Stimulated activated naive B cell treated with anti-CD40 and anti-IgM and Interleukin-4, amounts not matched to agents 10 μg/mL and 1 μg/mL and 100 μg/mL, for 72 hours (primary cell): Measurements from ENCODE around the gene KPNA6.

Experiments
- ATAC-seq, 2 donors: fragments of 150-1000 bp; cut with Tn5 transposase; replicated peaks; 2 replicates each; pipeline ENCODE4 v1.10.0; 2021; ENCODE audit warnings: moderate library complexity in 1 of 2
- DNase-seq: peaks from one replicate; pipeline ENCODE4 v3.0.0; 2021
- H3K27ac Mint-ChIP-seq: one replicate; pipeline ENCODE4 v1.8.0; 2022; ENCODE audit warnings: mild to moderate bottlenecking, mixed read lengths
- H3K27me3 Mint-ChIP-seq, 2 donors: one replicate each; pipeline ENCODE4 v1.8.0; 2022; ENCODE audit warnings: mixed read lengths in 2 of 2
- H3K36me3 Mint-ChIP-seq, 2 donors: one replicate each; pipeline ENCODE4 v1.8.0; 2022; ENCODE audit warnings: mixed read lengths in 2 of 2, mild to moderate bottlenecking in 1 of 2
- H3K4me1 Mint-ChIP-seq, 2 donors: one replicate each; pipeline ENCODE4 v1.8.0; 2022; ENCODE audit warnings: mixed read lengths in 2 of 2, mild to moderate bottlenecking in 1 of 2
- H3K4me3 Mint-ChIP-seq, 2 donors: one replicate each; pipeline ENCODE4 v1.8.0; 2022; ENCODE audit warnings: mild to moderate bottlenecking in 2 of 2, mixed read lengths in 2 of 2, moderate library complexity in 1 of 2
- H3K9me3 Mint-ChIP-seq, 2 donors: one replicate each; pipeline ENCODE4 v1.8.0; 2022; ENCODE audit warnings: mixed read lengths in 2 of 2, mild to moderate bottlenecking in 1 of 2

Gene KPNA6

DNA sequence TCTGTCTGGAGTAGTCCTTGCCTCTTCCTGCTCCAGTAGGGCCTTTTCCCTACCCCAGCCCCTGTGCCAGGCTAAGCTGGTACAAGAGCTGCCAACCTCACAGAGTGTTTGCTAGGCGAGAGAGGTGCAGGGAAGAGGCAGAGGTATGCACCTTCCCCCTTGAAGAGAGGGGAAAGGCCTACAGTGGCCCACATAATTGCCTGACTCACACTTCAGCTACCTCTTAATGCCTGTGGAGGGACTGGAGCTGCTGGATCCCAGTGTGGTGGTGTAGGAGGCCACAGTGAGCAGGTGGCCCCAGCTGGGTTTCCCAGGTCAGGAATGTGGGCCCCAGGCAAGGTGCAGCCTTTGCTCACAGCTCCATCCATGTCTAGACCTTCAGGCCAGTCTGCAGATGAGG is 89.2 kb downstream of the KPNA6 start:
- DNase-seq, result no peak
- H3K4me1 Mint-ChIP-seq, result peaks cover 40 to 51% of the 10 kb centered on the region in 2 donors
- H3K27me3 Mint-ChIP-seq, result no peaks in the 10 kb centered on the region
- peaks cover 49 to 58% of the 10 kb centered on the region in 2 donors for H3K36me3 Mint-ChIP-seq
- no peak for ATAC-seq
- H3K9me3 Mint-ChIP-seq, result no peaks in the 10 kb centered on the region
- H3K27ac Mint-ChIP-seq, result no peak overlapping the region
- H3K4me3 Mint-ChIP-seq, result no peak overlapping the region

DNA sequence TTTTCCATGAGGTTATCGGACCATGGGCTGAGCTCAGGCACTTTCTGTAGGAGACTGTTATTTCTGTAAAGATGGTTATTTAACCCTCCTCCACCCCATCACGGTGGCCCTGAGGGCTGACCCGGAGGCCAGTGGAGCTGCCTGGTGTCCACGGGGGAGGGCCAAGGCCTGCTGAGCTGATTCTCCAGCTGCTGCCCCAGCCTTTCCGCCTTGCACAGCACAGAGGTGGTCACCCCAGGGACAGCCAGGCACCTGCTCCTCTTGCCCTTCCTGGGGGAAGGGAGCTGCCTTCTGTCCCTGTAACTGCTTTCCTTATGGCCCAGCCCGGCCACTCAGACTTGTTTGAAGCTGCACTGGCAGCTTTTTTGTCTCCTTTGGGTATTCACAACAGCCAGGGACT is 90.0 kb downstream of the KPNA6 start:
- DNase-seq (no peak), ATAC-seq (no peak)
- Mint-ChIP-seq H3K9me3 (no peaks in the 10 kb centered on the region), H3K4me1 (peaks cover 44 to 58% of the 10 kb centered on the region in 2 donors), H3K27ac (no peak overlapping the region), H3K4me3 (no peak overlapping the region), H3K27me3 (no peaks in the 10 kb centered on the region), H3K36me3 (peaks cover 47 to 57% of the 10 kb centered on the region in 2 donors)

DNA sequence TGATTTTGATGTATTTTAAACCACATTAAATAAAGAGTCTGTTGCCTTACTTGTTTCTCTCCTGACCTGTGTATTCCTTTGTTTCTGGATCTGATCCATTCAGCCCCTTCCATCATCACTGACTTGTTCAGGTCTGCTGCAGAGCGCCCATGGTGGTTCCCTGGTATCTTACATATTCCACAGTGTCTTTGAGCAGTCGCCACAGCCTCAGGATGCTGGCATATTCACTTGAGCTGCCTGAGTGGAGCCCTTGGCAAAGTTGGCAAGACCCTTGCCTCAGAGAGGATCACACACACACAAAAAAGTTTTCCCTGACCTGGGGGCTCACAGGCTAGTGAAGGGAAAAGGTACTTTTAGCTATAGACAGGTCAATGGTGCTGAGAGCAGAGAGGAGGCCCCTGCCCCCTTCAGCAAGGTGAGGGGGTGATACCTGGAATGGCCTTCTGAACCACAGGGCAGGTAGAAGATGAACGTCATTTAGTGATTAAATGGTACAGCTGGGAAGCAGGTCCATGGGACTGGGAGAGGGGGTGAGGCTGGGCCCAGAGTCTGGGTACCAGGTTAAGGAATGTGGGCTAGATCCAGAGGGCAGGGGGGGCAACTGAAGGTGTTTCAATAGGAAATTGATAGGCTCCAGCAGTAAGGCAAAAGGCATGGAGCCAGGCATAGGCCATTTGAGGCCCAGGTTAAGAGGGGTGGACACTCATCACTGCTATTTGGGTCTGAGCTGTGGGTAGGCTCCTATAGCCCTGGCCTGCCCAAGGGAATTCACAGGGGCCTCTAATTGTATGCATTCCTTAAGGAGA is 90.6 kb downstream of the KPNA6 start:
- ATAC-seq, result no peak

GRCh38 chr1:32199043-32199716 is 91.3 kb downstream of the KPNA6 start:
- peak overlapping the region; percentile 83 to 91 for H3K4me3 Mint-ChIP-seq
- peaks cover 51 to 70% of the 10 kb centered on the region in 2 donors for H3K4me1 Mint-ChIP-seq
- DNase-seq, result no peak
- H3K27me3 Mint-ChIP-seq, result no peaks in the 10 kb centered on the region
- peak overlapping the region; percentile 99 for H3K27ac Mint-ChIP-seq
- ATAC-seq, result no peak
- H3K9me3 Mint-ChIP-seq, result no peaks in the 10 kb centered on the region
- H3K36me3 Mint-ChIP-seq, result peaks cover 45 to 53% of the 10 kb centered on the region in 2 donors

More for the DNA sequence above, 90.6 kb downstream of the KPNA6 start:
- Mint-ChIP-seq H3K36me3 (peaks cover 45 to 53% of the 10 kb centered on the region in 2 donors), H3K27me3 (no peaks in the 10 kb centered on the region), H3K4me3 (peak overlapping the region in 1 of 2 donors; percentile 42), H3K4me1 (peaks cover 46 to 63% of the 10 kb centered on the region in 2 donors), H3K9me3 (no peaks in the 10 kb centered on the region), H3K27ac (peak overlapping the region; percentile 99)
- DNase-seq, result no peak

DNA sequence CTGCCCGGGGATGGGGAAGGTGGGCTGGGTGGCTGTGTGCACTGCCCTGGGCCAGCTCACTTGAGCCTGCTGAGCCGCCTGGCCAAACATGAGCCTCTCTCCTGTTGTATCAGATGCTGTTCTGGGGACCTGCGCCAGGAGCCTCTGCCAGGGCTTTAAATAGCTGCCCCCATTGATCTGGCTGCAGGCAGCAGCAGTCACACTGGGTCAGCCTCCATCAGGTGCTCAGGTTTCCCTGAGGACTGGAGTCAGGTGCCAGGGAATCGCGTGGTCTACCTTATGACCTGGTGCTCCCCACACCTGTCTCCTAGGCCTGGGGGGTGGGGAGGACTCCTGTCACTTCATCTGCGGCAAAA is 91.8 kb downstream of the KPNA6 start:
- H3K36me3 Mint-ChIP-seq, result peaks cover 46 to 53% of the 10 kb centered on the region in 2 donors

GRCh38 chr1:32200226-32201010 is 92.6 kb downstream of the KPNA6 start, which contains the start of gene CCDC28B:
CCDC28B (plus strand) TSS chr1:32200595; CDS start chr1:32201936, 1,341 bp downstream.
- peaks cover 42 to 55% of the 10 kb centered on the region in 2 donors for H3K36me3 Mint-ChIP-seq
- no peaks in the 10 kb centered on the region for H3K9me3 Mint-ChIP-seq
- H3K4me3 Mint-ChIP-seq, result peak within 1 kb of the TSS; percentile 83 to 91
- peaks cover 51 to 75% of the 10 kb centered on the region in 2 donors for H3K4me1 Mint-ChIP-seq
- ATAC-seq (peak; percentile 59 to 61), DNase-seq (peak; percentile 77)
- H3K27me3 Mint-ChIP-seq, result no peaks in the 10 kb centered on the region
- peak within 1 kb of the TSS; percentile 99 for H3K27ac Mint-ChIP-seq

More for the DNA sequence above, 91.8 kb downstream of the KPNA6 start:
- DNase-seq (no peak), ATAC-seq (no peak)
- H3K27ac Mint-ChIP-seq, result peak overlapping the region; percentile 99
- H3K4me1 Mint-ChIP-seq, result peaks cover 54 to 74% of the 10 kb centered on the region in 2 donors
- H3K9me3 Mint-ChIP-seq, result no peaks in the 10 kb centered on the region
- peak overlapping the region; percentile 83 to 91 for H3K4me3 Mint-ChIP-seq
- no peaks in the 10 kb centered on the region for H3K27me3 Mint-ChIP-seq

GRCh38 chr1:32201011-32201855 is 93.4 kb downstream of the KPNA6 start:
- DNase-seq, result peak; percentile 80

DNA sequence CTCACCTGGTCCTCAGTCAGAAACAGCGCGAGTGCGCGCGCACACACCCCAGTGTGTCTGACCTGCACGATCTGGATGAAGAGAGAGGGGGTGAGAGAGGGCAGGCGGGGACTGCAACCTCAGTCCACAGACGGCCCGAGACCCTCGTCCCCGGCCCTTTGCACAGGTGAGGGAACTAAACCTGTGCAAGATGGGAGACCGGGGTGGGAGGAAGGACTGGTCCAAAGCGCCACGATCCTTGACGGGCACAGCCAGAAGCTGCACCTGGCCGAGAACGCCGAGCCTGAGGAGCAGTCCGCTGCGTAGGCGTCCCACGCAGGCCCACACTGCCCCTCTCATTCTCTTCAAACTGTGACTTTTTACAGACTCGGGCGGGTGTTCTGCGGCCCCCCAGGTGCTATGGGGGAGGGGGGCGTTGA is 97.1 kb downstream of the KPNA6 start:
- H3K9me3 Mint-ChIP-seq, result no peaks in the 10 kb centered on the region
- ATAC-seq, result no peak
- DNase-seq, result no peak
- no peaks in the 10 kb centered on the region for H3K27me3 Mint-ChIP-seq
- H3K27ac Mint-ChIP-seq, result peak overlapping the region; percentile 90
- peaks cover 61 to 94% of the 10 kb centered on the region in 2 donors for H3K4me1 Mint-ChIP-seq
- peak overlapping the region; percentile 90 to 94 for H3K4me3 Mint-ChIP-seq
- H3K36me3 Mint-ChIP-seq, result peaks cover 39 to 69% of the 10 kb centered on the region in 2 donors

More at GRCh38 chr1:32201011-32201855, 93.4 kb downstream of the KPNA6 start:
- Mint-ChIP-seq H3K4me1 (peaks cover 53 to 83% of the 10 kb centered on the region in 2 donors), H3K27me3 (no peaks in the 10 kb centered on the region), H3K36me3 (peaks cover 38 to 59% of the 10 kb centered on the region in 2 donors), H3K4me3 (peak overlapping the region; percentile 83 to 91), H3K9me3 (no peaks in the 10 kb centered on the region), H3K27ac (peak overlapping the region; percentile 99)
- ATAC-seq, result peak; percentile 59 to 61

DNA sequence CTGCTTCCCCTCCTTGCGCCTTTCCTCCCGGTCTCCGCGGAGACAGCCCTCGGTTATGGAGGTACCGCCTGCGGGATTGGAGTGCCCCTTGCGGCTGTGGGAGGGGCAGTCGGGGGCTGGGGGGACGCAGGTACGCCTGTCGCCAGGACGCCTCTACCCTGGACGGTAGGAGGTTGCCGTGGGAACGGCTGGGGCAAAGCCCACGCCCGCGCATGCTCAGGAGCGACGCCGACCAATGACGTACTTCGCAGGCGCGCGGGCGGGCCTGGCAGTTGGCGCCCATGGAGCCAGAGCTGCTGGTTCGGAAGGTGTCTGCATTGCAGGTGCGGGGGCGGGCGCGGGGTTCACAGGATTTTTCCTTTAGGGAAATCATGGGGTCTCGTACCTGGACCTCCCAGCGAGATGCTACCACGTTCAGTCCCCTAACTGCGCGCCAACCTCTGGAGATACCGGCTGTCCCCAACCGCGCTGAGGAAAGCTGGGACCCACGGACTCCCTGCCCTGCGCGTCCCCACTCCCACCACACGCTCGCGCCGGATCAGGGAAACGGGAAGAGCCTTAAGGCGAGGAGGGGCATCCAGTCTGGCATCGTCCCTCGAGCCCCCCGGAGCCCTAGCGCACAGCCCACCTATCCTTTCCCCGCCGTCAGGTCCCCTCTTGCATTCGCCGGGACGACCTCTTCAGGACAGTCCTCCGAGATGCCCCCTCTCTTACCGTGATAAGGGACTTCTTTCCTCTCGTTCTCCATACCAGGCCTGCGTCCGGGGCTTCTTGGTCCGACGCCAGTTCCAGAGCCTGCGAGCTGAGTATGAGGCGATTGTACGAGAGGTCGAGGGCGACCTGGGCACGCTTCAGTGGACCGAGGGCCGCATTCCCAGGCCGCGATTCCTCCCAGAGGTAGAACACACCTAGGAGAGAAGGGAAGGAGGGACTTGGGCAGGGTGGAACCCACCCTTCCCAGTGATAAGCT is 97.8 kb downstream of the KPNA6 start, which contains the start of gene IQCC:
IQCC (plus strand) TSS at position 271 of the 970 bp plus-strand sequence; CDS start at position 282, 11 bp downstream.
- Mint-ChIP-seq H3K9me3 (no peaks in the 10 kb centered on the region), H3K4me1 (peaks cover 57 to 87% of the 10 kb centered on the region in 2 donors), H3K36me3 (peaks cover 39 to 69% of the 10 kb centered on the region in 2 donors), H3K27me3 (no peaks in the 10 kb centered on the region), H3K4me3 (peak within 1 kb of the TSS; percentile 90 to 94), H3K27ac (peak within 1 kb of the TSS; percentile 90)
- ATAC-seq (peak; percentile 57 to 68), DNase-seq (peak; percentile 77)

DNA sequence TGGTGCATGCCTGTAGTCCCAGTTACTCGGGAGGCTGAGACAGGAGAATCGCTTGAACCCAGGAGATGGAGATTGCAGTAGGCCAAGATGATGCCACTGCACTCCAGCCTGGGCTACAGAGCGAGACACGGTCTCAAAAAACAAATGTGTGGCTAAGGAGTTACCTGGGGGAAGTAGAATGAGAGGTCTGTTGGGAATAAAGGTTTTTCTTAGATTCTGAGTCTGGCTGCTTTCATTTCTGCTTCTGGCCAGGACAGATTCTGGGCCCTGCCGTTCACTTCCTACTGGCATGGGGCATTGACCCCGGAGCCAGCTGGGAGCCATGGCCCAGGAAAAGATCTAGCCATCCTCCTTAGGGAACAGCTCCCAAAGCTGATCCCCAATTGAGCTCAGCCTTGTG is 100.6 kb downstream of the KPNA6 start:
- Mint-ChIP-seq H3K36me3 (peaks cover 29 to 66% of the 10 kb centered on the region in 2 donors), H3K27ac (peak overlapping the region; percentile 59), H3K4me3 (no peak overlapping the region), H3K4me1 (peaks cover 51 to 84% of the 10 kb centered on the region in 2 donors), H3K27me3 (no peaks in the 10 kb centered on the region), H3K9me3 (no peaks in the 10 kb centered on the region)
- DNase-seq (peak; percentile 22), ATAC-seq (peak; percentile 41 to 52)

DNA sequence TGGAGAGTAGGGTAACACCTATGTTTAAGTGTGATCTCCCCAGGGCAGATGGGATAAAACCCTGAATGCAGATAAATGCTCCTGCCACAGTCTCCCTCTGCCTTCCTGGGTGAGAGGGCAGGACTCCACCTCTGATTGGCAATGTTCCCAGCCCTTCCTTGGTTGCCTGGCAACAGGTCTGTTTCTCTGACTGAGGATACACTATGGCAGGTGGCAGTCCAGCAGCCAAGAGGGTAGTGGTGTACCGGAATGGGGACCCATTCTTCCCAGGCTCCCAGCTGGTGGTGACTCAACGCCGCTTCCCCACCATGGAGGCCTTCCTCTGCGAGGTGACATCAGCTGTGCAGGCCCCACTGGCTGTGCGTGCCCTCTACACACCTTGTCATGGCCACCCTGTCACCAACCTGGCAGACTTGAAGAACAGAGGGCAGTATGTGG is 101.1 kb downstream of the KPNA6 start, which contains the start of gene DCDC2B:
DCDC2B (plus strand) TSS at position 199 of the 438 bp plus-strand sequence; CDS start at position 204, 5 bp downstream.
- Mint-ChIP-seq H3K4me3 (peak within 1 kb of the TSS in 1 of 2 donors; percentile 19), H3K4me1 (peaks cover 48 to 80% of the 10 kb centered on the region in 2 donors), H3K36me3 (peaks cover 27 to 61% of the 10 kb centered on the region in 2 donors), H3K27me3 (no peaks in the 10 kb centered on the region), H3K9me3 (no peaks in the 10 kb centered on the region), H3K27ac (peak within 1 kb of the TSS; percentile 59)
- ATAC-seq (no peak), DNase-seq (no peak)
